RWPE1 (cell line): ENCODE data around the gene C1QL3.

Source experiments
- CTCF ChIA-PET: fragments of 350-600 bp; sonication (Branson Sonifier 250); formaldehyde crosslinking; extraction: SDS; loops from one replicate; lab custom pipeline; 2021; lab: Yijun Ruan, JAX
- POLR2A ChIA-PET: fragments of 400-600 bp; formaldehyde crosslinking; extraction: SDS; loops from one replicate; lab custom pipeline; 2020; ENCODE audit warnings: antibody characterized with exemption; ENCODE audit not compliant: low non-redundant PET; lab: Yijun Ruan, JAX
- DNase-seq: peaks from one replicate; pipeline ENCODE4 v3.0.0; 2012; ENCODE audit warnings: low spot score
- H3K27ac ChIP-seq: fragments of 450-650 bp; 2 replicates; pipeline ENCODE4 v1.5.1; 2017
- CTCF ChIP-seq: fragments of 450-650 bp; conservative IDR thresholded peaks from 2 replicates; pipeline ENCODE4 v1.5.1; 2017; ENCODE audit warnings: low read depth, mild to moderate bottlenecking

The C1QL3 gene

DNA sequence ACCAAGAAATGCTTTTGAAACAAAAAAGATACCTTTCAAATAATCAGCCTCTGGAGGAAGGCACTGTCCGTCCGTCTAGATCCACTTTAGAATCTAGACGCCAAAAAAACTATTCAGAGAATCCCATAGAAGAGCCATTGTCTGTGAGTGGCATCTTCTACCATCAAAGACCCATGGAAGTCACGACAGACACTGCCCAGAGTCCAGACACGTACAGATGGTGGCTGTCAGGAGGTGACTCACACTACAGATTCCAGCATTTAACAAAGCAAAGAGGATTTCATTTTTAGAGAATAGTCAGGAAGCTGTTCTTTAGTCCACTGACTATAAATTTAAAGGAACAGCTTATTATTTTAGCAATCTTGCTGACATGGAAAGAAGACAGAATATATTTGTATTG lies 11.7 kb downstream of the C1QL3 start:
- ChIA-PET CTCF (no interaction called here), POLR2A (no interaction called here)
- DNase-seq: no peak
- H3K27ac ChIP-seq: no peak overlapping the region
- no peak for TF ChIP-seq CTCF

GRCh38 chr10:16505161-16505560 lies 16.5 kb downstream of the C1QL3 start:
- DNase-seq: no peak
- CTCF ChIA-PET: no interaction called here
- no peak overlapping the region for H3K27ac ChIP-seq
- POLR2A ChIA-PET: no interaction called here
- no peak for TF ChIP-seq CTCF

DNA sequence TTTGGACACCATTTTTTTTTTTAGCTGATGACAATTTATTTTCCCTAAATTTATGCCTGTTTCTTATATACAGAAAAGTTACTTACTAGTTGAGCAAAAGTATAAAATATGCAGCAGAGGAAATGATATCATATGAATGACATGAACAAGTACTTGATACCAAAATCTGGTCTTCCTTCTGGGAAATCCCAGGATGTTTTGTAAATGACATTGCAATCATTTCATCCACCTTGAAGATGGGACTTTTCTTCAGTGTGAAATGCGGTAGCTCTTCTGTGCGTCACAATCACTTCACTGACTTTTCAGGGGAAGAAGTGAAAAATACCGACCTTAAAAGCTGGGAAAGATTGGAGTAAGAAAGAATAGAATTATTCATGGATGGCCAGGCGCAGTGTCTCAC lies 23.8 kb downstream of the C1QL3 start:
- no peak for TF ChIP-seq CTCF
- ChIA-PET CTCF (interaction anchor here (0.6 kb wide), 1 partner anchor 711 kb away, joined by 4 read pairs; no protein-coding TSS in a partner anchor), POLR2A (no interaction called here)
- H3K27ac ChIP-seq: no peak overlapping the region
- DNase-seq: no peak

- no peak for DNase-seq
- no peak for TF ChIP-seq CTCF
- ChIA-PET CTCF (no interaction called here), POLR2A (no interaction called here)
- H3K27ac ChIP-seq: no peak overlapping the region
These were observed 27.7 kb downstream of the C1QL3 start for GRCh38 chr10:16493884-16494536.

- ChIA-PET CTCF (no interaction called here), POLR2A (no interaction called here)
- H3K27ac ChIP-seq: no peak overlapping the region
- no peak for DNase-seq
- TF ChIP-seq CTCF: no peak
These were observed 29.7 kb downstream of the C1QL3 start for GRCh38 chr10:16491933-16492332.

DNA sequence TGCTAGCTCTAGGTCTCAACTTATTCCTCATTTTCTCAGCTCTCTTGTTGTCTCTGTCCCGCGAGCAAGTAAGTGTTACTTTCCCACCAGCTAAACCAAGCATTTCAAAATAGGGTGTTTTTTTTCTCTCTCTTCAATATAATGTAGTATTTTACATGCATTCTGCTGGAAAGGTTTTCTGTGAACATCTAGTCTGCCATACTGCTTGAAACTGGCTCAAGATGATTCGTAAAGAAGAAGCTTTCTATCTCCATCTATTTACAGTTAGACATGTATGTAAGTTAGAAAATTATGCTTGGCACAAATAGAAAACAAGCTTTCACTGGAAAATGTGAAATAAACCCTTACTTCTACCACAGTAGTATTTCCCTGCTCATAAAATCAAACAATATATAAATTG lies 31.2 kb downstream of the C1QL3 start:
- POLR2A ChIA-PET: no interaction called here
- no peak overlapping the region for H3K27ac ChIP-seq
- TF ChIP-seq CTCF: no peak
- DNase-seq: no peak
- CTCF ChIA-PET: no interaction called here
